ENCODE results near the gene DGKG.

Gene DGKG

DNA sequence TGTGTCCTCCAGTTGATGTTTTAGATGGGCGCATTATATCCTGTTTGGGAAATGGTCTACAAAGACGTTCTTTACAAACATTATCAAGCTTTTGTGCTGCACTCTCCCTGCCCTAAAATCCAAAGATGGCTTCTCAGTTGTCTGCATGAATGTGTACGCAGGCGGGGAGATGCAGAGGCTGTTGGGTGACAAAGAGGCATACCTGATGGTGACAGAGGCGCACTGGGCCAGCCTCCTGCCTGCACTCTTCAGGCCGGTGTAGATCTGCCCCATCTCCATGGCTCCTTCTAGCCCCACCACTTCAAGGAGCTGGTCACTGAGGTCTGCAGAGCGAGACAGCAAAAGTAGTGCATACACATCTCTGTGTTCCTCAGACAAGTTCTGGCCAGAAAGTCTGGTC is 197.3 kb downstream of the DGKG start:
- H3K27ac ChIP-seq (ENCODE audit: low read depth, low read length), result no peak overlapping the region
- H3K36me3 ChIP-seq (ENCODE audit: insufficient read depth, low read length), result peaks cover 10% of the 10 kb centered on the region
- no peaks in the 10 kb centered on the region for H3K4me1 ChIP-seq (ENCODE audit: insufficient read depth, low read length)
- no peaks in the 10 kb centered on the region for H3K27me3 ChIP-seq (ENCODE audit: control insufficient read depth in 1 of 2, insufficient read depth in 2 of 2, low read length in 2 of 2)
- no peak overlapping the region for H3K4me3 ChIP-seq (ENCODE audit: low read depth in 1 of 2, low read length in 2 of 2)
- H3K9me3 ChIP-seq (ENCODE audit: low read length), result no peaks in the 10 kb centered on the region
- no peak overlapping the region for H3K9ac ChIP-seq (ENCODE audit: low read length)

DNA sequence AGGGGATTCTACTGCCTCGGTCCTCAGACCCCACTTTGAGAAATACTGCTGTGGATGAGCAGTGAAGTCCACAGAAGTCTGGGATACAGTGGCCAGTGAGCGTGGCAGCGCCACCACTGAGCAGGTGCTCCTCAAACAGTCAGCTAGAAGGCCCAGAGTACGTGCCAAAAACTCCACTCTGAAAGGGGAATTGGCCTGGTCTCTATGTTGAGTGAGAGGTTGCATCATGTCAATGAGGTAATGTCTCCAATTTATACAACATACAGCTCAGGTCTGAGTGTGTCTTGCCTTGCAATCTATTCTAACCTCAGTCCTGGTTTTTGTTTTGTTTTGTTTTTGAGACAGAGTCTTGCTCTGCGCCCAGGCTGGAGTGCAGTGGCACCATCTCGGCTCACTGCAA is 199.8 kb downstream of the DGKG start:
- Histone ChIP-seq H3K36me3 (ENCODE audit: insufficient read depth, low read length) (peaks cover 5% of the 10 kb centered on the region), H3K4me3 (ENCODE audit: low read depth in 1 of 2, low read length in 2 of 2) (no peak overlapping the region), H3K9me3 (ENCODE audit: low read length) (no peaks in the 10 kb centered on the region), H3K27ac (ENCODE audit: low read depth, low read length) (no peak overlapping the region), H3K27me3 (ENCODE audit: control insufficient read depth in 1 of 2, insufficient read depth in 2 of 2, low read length in 2 of 2) (no peaks in the 10 kb centered on the region), H3K9ac (ENCODE audit: low read length) (no peak overlapping the region), H3K4me1 (ENCODE audit: insufficient read depth, low read length) (no peaks in the 10 kb centered on the region)

GRCh38 chr3:186160691-186161243 is 201.3 kb downstream of the DGKG start:
- Histone ChIP-seq H3K27ac (ENCODE audit: low read depth, low read length) (no peak overlapping the region), H3K36me3 (ENCODE audit: insufficient read depth, low read length) (peaks cover 5% of the 10 kb centered on the region), H3K4me1 (ENCODE audit: insufficient read depth, low read length) (no peaks in the 10 kb centered on the region), H3K27me3 (ENCODE audit: control insufficient read depth in 1 of 2, insufficient read depth in 2 of 2, low read length in 2 of 2) (no peaks in the 10 kb centered on the region), H3K4me3 (ENCODE audit: low read depth in 1 of 2, low read length in 2 of 2) (no peak overlapping the region), H3K9ac (ENCODE audit: low read length) (no peak overlapping the region), H3K9me3 (ENCODE audit: low read length) (no peaks in the 10 kb centered on the region)

DNA sequence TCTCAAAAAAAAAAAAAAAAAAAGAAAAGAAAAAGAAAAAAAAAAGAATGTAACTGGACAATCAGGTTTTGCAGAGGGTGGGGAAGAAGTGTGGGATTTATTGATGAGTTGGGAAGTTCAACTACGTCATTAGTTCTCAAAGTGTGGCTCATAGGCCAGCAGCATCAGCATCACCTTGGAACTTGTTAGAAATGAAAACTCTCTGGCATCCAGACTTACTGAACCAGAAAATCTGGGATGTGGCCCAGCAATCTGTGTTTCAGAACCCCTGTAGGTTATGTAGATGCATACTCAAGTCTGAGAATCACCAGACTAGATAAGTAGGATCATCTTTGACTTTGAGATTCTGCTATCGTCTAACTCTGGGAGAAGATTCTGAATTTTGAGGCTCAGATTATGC is 207.4 kb downstream of the DGKG start:
- Histone ChIP-seq H3K27ac (ENCODE audit: low read depth, low read length) (no peak overlapping the region), H3K27me3 (ENCODE audit: control insufficient read depth in 1 of 2, insufficient read depth in 2 of 2, low read length in 2 of 2) (no peaks in the 10 kb centered on the region), H3K36me3 (ENCODE audit: insufficient read depth, low read length) (no peaks in the 10 kb centered on the region), H3K4me1 (ENCODE audit: insufficient read depth, low read length) (no peaks in the 10 kb centered on the region), H3K9ac (ENCODE audit: low read length) (no peak overlapping the region), H3K4me3 (ENCODE audit: low read depth in 1 of 2, low read length in 2 of 2) (no peak overlapping the region), H3K9me3 (ENCODE audit: low read length) (no peaks in the 10 kb centered on the region)

- Histone ChIP-seq H3K4me3 (ENCODE audit: low read depth in 1 of 2, low read length in 2 of 2) (no peak overlapping the region), H3K4me1 (ENCODE audit: insufficient read depth, low read length) (no peaks in the 10 kb centered on the region), H3K36me3 (ENCODE audit: insufficient read depth, low read length) (no peaks in the 10 kb centered on the region), H3K27me3 (ENCODE audit: control insufficient read depth in 1 of 2, insufficient read depth in 2 of 2, low read length in 2 of 2) (no peaks in the 10 kb centered on the region), H3K9ac (ENCODE audit: low read length) (no peak overlapping the region), H3K9me3 (ENCODE audit: low read length) (no peaks in the 10 kb centered on the region), H3K27ac (ENCODE audit: low read depth, low read length) (no peak overlapping the region)
These were observed 209.1 kb downstream of the DGKG start for GRCh38 chr3:186152889-186153292.

DNA sequence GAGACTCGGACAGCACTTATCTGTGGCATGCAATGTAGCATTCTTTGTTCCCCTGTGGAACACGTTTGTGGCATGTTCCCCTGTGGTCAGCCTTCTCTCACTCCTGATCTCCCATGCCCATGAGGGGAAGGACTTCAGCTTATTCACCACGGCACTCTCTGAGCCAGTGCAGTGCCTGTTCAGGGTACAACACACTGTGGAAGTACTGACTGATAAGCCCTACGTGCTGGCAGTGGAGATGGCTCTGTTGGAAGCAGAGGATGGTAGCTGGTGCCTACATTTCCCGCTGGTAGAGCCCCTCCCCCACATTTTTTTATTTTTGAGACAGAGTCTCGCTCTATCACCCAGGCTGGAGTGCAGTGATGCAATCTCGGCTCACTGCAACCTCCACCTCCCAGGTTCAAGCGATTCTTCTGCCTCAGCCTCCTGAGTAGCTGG is 209.7 kb downstream of the DGKG start:
- H3K27ac ChIP-seq (ENCODE audit: low read depth, low read length), result no peak overlapping the region
- no peak overlapping the region for H3K9ac ChIP-seq (ENCODE audit: low read length)
- no peaks in the 10 kb centered on the region for H3K9me3 ChIP-seq (ENCODE audit: low read length)
- no peaks in the 10 kb centered on the region for H3K4me1 ChIP-seq (ENCODE audit: insufficient read depth, low read length)
- no peaks in the 10 kb centered on the region for H3K36me3 ChIP-seq (ENCODE audit: insufficient read depth, low read length)
- no peak overlapping the region for H3K4me3 ChIP-seq (ENCODE audit: low read depth in 1 of 2, low read length in 2 of 2)
- H3K27me3 ChIP-seq (ENCODE audit: control insufficient read depth in 1 of 2, insufficient read depth in 2 of 2, low read length in 2 of 2), result no peaks in the 10 kb centered on the region

GRCh38 chr3:186151077-186151971 is 210.7 kb downstream of the DGKG start:
- Histone ChIP-seq H3K27ac (ENCODE audit: low read depth, low read length) (no peak overlapping the region), H3K9ac (ENCODE audit: low read length) (no peak overlapping the region), H3K27me3 (ENCODE audit: control insufficient read depth in 1 of 2, insufficient read depth in 2 of 2, low read length in 2 of 2) (no peaks in the 10 kb centered on the region), H3K36me3 (ENCODE audit: insufficient read depth, low read length) (no peaks in the 10 kb centered on the region), H3K4me1 (ENCODE audit: insufficient read depth, low read length) (no peaks in the 10 kb centered on the region), H3K4me3 (ENCODE audit: low read depth in 1 of 2, low read length in 2 of 2) (no peak overlapping the region), H3K9me3 (ENCODE audit: low read length) (no peaks in the 10 kb centered on the region)

DNA sequence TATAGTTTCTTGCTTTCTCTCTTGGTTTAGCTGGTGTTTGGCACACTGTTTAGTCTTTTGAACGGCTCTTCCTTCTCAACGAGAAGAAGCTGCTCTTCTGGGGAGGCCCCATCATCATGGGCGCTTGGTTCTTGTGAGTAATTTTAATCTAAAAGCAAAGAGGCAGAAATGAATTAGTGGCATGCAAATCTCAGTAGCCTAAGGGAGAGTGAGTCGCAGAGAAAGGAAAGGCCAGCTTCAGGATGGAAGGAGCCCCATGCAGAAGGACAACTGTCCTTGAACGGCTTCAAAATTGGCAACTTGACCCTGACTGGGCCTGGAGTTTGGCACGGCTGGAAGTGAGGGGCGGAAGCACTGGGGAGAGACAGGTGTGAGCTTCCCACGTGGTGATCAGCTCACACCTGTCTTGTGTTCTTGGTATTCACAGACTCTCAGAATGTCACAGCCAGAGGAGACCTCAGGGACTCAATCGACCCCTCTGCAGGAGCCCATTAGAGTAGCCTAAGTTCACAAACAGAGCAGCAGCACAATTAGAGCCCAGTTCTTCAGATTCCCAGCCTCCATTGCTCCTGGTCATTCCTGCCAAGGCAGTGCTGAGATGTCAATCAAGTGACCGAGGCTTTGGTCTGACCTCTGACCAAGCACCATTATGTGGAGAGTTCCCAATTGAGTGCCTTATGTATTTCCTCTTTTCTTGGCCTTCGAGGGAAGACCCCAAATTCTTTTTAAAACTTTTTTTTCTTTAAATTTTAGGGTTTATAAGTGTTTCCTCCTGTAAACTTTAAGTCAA is 211.8 kb downstream of the DGKG start:
- no peaks in the 10 kb centered on the region for H3K27me3 ChIP-seq (ENCODE audit: control insufficient read depth in 1 of 2, insufficient read depth in 2 of 2, low read length in 2 of 2)
- no peaks in the 10 kb centered on the region for H3K36me3 ChIP-seq (ENCODE audit: insufficient read depth, low read length)
- H3K27ac ChIP-seq (ENCODE audit: low read depth, low read length), result no peak overlapping the region
- H3K4me1 ChIP-seq (ENCODE audit: insufficient read depth, low read length), result no peaks in the 10 kb centered on the region
- H3K4me3 ChIP-seq (ENCODE audit: low read depth in 1 of 2, low read length in 2 of 2), result no peak overlapping the region
- H3K9ac ChIP-seq (ENCODE audit: low read length), result no peak overlapping the region
- no peaks in the 10 kb centered on the region for H3K9me3 ChIP-seq (ENCODE audit: low read length)

GRCh38 chr3:186149319-186149960 is 212.6 kb downstream of the DGKG start:
- Histone ChIP-seq H3K9me3 (ENCODE audit: low read length) (no peaks in the 10 kb centered on the region), H3K9ac (ENCODE audit: low read length) (no peak overlapping the region), H3K36me3 (ENCODE audit: insufficient read depth, low read length) (no peaks in the 10 kb centered on the region), H3K27ac (ENCODE audit: low read depth, low read length) (no peak overlapping the region), H3K4me3 (ENCODE audit: low read depth in 1 of 2, low read length in 2 of 2) (no peak overlapping the region), H3K27me3 (ENCODE audit: control insufficient read depth in 1 of 2, insufficient read depth in 2 of 2, low read length in 2 of 2) (no peaks in the 10 kb centered on the region), H3K4me1 (ENCODE audit: insufficient read depth, low read length) (no peaks in the 10 kb centered on the region)

- Histone ChIP-seq H3K27me3 (ENCODE audit: control insufficient read depth in 1 of 2, insufficient read depth in 2 of 2, low read length in 2 of 2) (no peaks in the 10 kb centered on the region), H3K9me3 (ENCODE audit: low read length) (no peaks in the 10 kb centered on the region), H3K4me1 (ENCODE audit: insufficient read depth, low read length) (no peaks in the 10 kb centered on the region), H3K4me3 (ENCODE audit: low read depth in 1 of 2, low read length in 2 of 2) (no peak overlapping the region), H3K36me3 (ENCODE audit: insufficient read depth, low read length) (no peaks in the 10 kb centered on the region), H3K27ac (ENCODE audit: low read depth, low read length) (no peak overlapping the region), H3K9ac (ENCODE audit: low read length) (no peak overlapping the region)
These were observed 217.8 kb downstream of the DGKG start for GRCh38 chr3:186144257-186144656.

DNA sequence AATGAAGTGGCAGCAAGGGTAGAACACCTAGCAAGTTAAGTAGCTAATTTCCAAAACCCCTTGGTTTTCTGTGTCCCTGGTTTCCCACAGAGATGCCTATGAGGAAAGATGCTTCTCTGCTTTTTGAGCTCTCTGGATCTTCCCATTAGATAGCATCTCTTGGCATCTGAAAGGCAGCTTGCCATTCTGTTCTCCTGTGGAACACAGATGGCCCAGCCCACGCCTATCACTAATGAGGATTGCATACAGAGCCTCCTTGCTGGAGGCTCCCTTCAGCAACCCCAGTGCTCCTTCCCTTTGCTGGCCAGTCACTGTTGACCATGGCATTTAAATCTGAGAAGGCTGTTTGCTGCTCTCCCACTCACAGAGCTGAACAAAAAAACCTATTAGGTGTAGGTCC is 218.8 kb downstream of the DGKG start:
- no peaks in the 10 kb centered on the region for H3K27me3 ChIP-seq (ENCODE audit: control insufficient read depth in 1 of 2, insufficient read depth in 2 of 2, low read length in 2 of 2)
- H3K9me3 ChIP-seq (ENCODE audit: low read length), result no peaks in the 10 kb centered on the region
- no peaks in the 10 kb centered on the region for H3K36me3 ChIP-seq (ENCODE audit: insufficient read depth, low read length)
- no peak overlapping the region for H3K27ac ChIP-seq (ENCODE audit: low read depth, low read length)
- no peaks in the 10 kb centered on the region for H3K4me1 ChIP-seq (ENCODE audit: insufficient read depth, low read length)
- no peak overlapping the region for H3K4me3 ChIP-seq (ENCODE audit: low read depth in 1 of 2, low read length in 2 of 2)
- no peak overlapping the region for H3K9ac ChIP-seq (ENCODE audit: low read length)

Measured in muscle layer of colon (tissue), 2 donors.